Fibroblast of lung (primary cell): ENCODE results near the gene EDDM13.
"Not testable (repeated sequence)": the region's sequence is repeated elsewhere in the genome, so short reads cannot be mapped to it uniquely, and the experiment has no call there.

Source experiments
- CTCF ChIP-seq, 2 donors: IDR thresholded peaks in 1 of 2; conservative IDR thresholded peaks in 1 of 2; 1 replicate in 1 of 2; 2 replicates in 1 of 2; pipeline ENCODE4 v1.5.1; 2011 to 2012; ENCODE audit warnings: low read length in 2 of 2, control low read depth in 1 of 2, inconsistent platforms in 1 of 2, low read depth in 1 of 2, mild to moderate bottlenecking in 1 of 2
- EZH2 ChIP-seq: IDR thresholded peaks from 2 replicates; pipeline ENCODE4 v1.5.1; 2012; ENCODE audit warnings: low read length, control low read depth, mild to moderate bottlenecking; ENCODE audit errors: missing control alignments

GRCh38 chr19:56245764-56246163 is 26.8 kb upstream of the EDDM13 start:
- TF ChIP-seq CTCF (conservative IDR thresholded peaks at IDR 0.05 in 1 of 2, IDR thresholded peaks at IDR 0.05 in 1 of 2; ENCODE audit: low read depth in 1 of 2, low read length in 2 of 2); EZH2: not testable (repeated sequence)
